ENCODE data around the gene AMOTL2. TPM values are rescaled to one million over a fixed set of nuclear protein-coding genes. Genes with fewer than 3 reads are reported as not detected.
A peak's percentile ranks its signal among the peaks of the same experiment; 100 is the strongest.

Gene AMOTL2
- total and polyA plus RNA-seq, 7 donors: 4.0 to 36.6 (median 16.5) TPM

- H3K9me3 ChIP-seq: no peaks in the 10 kb centered on the region
- H3K4me3 ChIP-seq: peak overlapping the region; percentile 86
- WGBS, 3 donors: 86 to 95% (median 92%) methylated on average over 8 of the region's 8 CpGs
- TF ChIP-seq, protein P1, sequence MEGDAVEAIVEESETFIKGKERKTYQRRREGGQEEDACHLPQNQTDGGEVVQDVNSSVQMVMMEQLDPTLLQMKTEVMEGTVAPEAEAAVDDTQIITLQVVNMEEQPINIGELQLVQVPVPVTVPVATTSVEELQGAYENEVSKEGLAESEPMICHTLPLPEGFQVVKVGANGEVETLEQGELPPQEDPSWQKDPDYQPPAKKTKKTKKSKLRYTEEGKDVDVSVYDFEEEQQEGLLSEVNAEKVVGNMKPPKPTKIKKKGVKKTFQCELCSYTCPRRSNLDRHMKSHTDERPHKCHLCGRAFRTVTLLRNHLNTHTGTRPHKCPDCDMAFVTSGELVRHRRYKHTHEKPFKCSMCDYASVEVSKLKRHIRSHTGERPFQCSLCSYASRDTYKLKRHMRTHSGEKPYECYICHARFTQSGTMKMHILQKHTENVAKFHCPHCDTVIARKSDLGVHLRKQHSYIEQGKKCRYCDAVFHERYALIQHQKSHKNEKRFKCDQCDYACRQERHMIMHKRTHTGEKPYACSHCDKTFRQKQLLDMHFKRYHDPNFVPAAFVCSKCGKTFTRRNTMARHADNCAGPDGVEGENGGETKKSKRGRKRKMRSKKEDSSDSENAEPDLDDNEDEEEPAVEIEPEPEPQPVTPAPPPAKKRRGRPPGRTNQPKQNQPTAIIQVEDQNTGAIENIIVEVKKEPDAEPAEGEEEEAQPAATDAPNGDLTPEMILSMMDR (IDR thresholded peaks at IDR 0.05): no peak
- ATAC-seq (no peak), DNase-seq (no peak)
- peak overlapping the region; percentile 93 for H3K27ac ChIP-seq
- no peaks in the 10 kb centered on the region for H3K27me3 ChIP-seq (ENCODE audit: insufficient read depth in 3 of 3, low read length in 2 of 3)
- intact Hi-C loops (cut with DNase I): loop anchor here (5.0 kb wide), 2 partner anchors 97 to 163 kb away; no protein-coding TSS in a partner anchor
- peaks cover 34% of the 10 kb centered on the region for H3K4me1 ChIP-seq
- peaks cover 0 to 9% of the 10 kb centered on the region in 2 donors for H3K36me3 ChIP-seq (ENCODE audit: insufficient read depth in 1 of 2, low read depth in 1 of 2)
These were observed 1.5 kb upstream of the AMOTL2 start for GRCh38 chr3:134375582-134376384.

DNA sequence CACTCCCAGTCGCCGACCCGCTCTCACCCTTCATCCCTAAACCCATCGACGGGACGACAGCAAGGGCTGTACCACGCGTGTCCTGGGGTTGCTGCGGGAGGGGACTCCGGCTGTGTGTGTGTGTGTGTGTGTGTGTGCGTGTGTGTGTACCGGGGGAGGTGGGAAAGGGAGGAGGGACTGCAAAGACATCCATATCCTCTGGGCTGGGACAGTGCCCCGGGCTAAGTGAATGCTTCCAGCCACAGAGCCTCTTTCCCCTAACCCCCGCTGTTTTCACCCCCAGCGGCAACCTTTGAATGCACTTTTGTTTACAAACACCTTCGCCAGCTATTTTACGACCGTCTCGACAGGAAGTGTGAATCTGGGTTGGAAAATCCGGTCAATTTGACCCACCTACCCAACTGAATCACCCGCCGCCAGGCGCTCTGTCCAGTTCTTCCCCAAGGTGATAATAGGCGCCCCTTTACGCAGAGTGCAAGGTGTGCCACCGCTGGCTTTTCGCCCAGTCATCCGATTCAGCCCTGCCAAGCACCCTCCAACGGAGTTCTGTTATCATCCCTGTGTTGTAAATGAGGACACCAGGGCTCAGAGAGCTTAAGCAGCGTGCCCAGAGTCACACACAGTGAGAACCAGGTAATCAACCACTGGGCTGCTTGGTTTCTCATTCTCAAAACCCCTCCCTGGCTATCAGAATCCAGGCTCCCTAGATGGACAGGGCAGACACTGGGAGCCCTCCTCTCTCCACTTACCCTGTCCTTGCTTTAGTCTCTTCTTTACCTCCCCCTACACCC lies 739 bp upstream of the AMOTL2 start:
- Histone ChIP-seq H3K4me3 (peak overlapping the region; percentile 86), H3K4me1 (peaks cover 42% of the 10 kb centered on the region), H3K27ac (peak overlapping the region; percentile 93), H3K9me3 (no peaks in the 10 kb centered on the region), H3K27me3 (ENCODE audit: insufficient read depth in 3 of 3, low read length in 2 of 3) (no peaks in the 10 kb centered on the region), H3K36me3 (ENCODE audit: insufficient read depth in 1 of 2, low read depth in 1 of 2) (peaks cover 0 to 17% of the 10 kb centered on the region in 2 donors)
- WGBS, 3 donors: 14 to 16% (median 15%) methylated on average over 21 to 30 of the region's 30 CpGs
- ATAC-seq: peak; percentile 31 to 49 (median 40)
- TF ChIP-seq, protein P1 (IDR thresholded peaks at IDR 0.05): no peak
- DNase-seq: peak; percentile 70 to 79
- intact Hi-C loops (cut with DNase I): loop anchor here (5.0 kb wide), 3 partner anchors 97 to 163 kb away; no protein-coding TSS in a partner anchor

GRCh38 chr3:134373271-134374104 lies 759 bp downstream of the AMOTL2 start:
- Histone ChIP-seq H3K4me1 (peaks cover 57% of the 10 kb centered on the region), H3K27me3 (ENCODE audit: insufficient read depth in 3 of 3, low read length in 2 of 3) (no peaks in the 10 kb centered on the region), H3K27ac (peak overlapping the region; percentile 93), H3K4me3 (peak overlapping the region; percentile 86), H3K36me3 (ENCODE audit: insufficient read depth in 1 of 2, low read depth in 1 of 2) (peaks cover 0 to 32% of the 10 kb centered on the region in 2 donors), H3K9me3 (no peaks in the 10 kb centered on the region)
- DNase-seq (peak; percentile 85 to 91), ATAC-seq (peak; percentile 61 to 75 (median 64))
- 2 to 3% (median 2%) methylated on average over 46 to 51 of the region's 51 CpGs for WGBS, 3 donors
- intact Hi-C loops (cut with DNase I): loop anchor here (5.0 kb wide), 2 partner anchors 99 to 109 kb away; no protein-coding TSS in a partner anchor
- TF ChIP-seq, protein P1 (IDR thresholded peaks at IDR 0.05): no peak
